A549 (cell line): ENCODE results near the gene TRIAP1. TPM values are rescaled to one million over a fixed set of nuclear protein-coding genes. Genes with fewer than 3 reads are reported as not detected.

Experiments
- ATAC-seq, 2 experiments: fragments of 200-7000 bp in 1 of 2; fragments of >200 bp in 1 of 2; cut with Nextera tagmentation in 1 of 2; cut with Tn5 transposase in 1 of 2; 3 replicates each; pipeline versions ENCODE4 v1.8.0 to v1.9.1; 2018 to 2020; ENCODE audit warnings: mild to moderate bottlenecking in 1 of 2, moderate library complexity in 1 of 2
- CTCF ChIA-PET: fragments of 300-600 bp; sonication (Branson Sonifier 250); formaldehyde crosslinking; extraction: SDS; loops from one replicate; lab custom pipeline; 2021; ENCODE audit warnings: antibody characterized with exemption, inconsistent platforms; lab: Yijun Ruan, JAX
- POLR2A ChIA-PET: fragments of 350-600 bp; formaldehyde crosslinking; extraction: SDS; loops from one replicate; lab custom pipeline; 2021; ENCODE audit warnings: antibody characterized with exemption, inconsistent platforms; lab: Yijun Ruan, JAX
- DNase-seq, 2 experiments: peaks; one replicate each; pipeline versions ENCODE4 v3.0.0 to v3.0.0-alpha.2; 2011 to 2016; ENCODE audit warnings: low read depth in 1 of 2, low spot score in 1 of 2
- FAIRE-seq: peaks from 2 replicates; lab custom pipeline; 2011; peaks lifted over from hg19 to GRCh38; lab: Jason Lieb, UNC
- H3K27ac ChIP-seq, 2 experiments: fragments of >200 bp; sonication (Bioruptor Twin); formaldehyde crosslinking; 3 replicates each; pipeline ENCODE4 v1.5.1; 2016 to 2017
- H3K4me1 ChIP-seq: fragments of >200 bp; sonication (Bioruptor Twin); formaldehyde crosslinking; 3 replicates; pipeline ENCODE4 v1.6.1; 2016
- H3K4me2 ChIP-seq: fragments of >200 bp; sonication (Bioruptor Twin); formaldehyde crosslinking; 3 replicates; pipeline ENCODE4 v1.6.1; 2016
- H3K4me3 ChIP-seq: fragments of >200 bp; sonication (Bioruptor Twin); formaldehyde crosslinking; 3 replicates; pipeline ENCODE4 v1.5.1; 2016
- H3K9me3 ChIP-seq: fragments of >200 bp; sonication (Bioruptor Twin); formaldehyde crosslinking; 3 replicates; pipeline ENCODE4 v1.6.1; 2016
- ATOH8 ChIP-seq: fragments of 250-450 bp; sonication (Bioruptor Pico); IDR thresholded peaks from 2 replicates; pipeline ENCODE4 v1.5.0; 2020; ENCODE audit warnings: low read depth, mild to moderate bottlenecking, moderate library complexity
- BHLHE40 ChIP-seq: IDR thresholded peaks from 2 replicates; pipeline ENCODE4 v1.6.1; 2012; ENCODE audit warnings: low read depth, low read length, inconsistent platforms
- CBX2 ChIP-seq: fragments of 200-600 bp; sonication (generic); IDR thresholded peaks from 2 replicates; pipeline ENCODE4 v1.6.1; 2016; ENCODE audit warnings: low read depth, mild to moderate bottlenecking, borderline replicate concordance
- CEBPB ChIP-seq, 2 experiments: fragments of >200 bp in 1 of 2; sonication (Bioruptor Twin) in 1 of 2; formaldehyde crosslinking in 1 of 2; IDR thresholded peaks; 2 replicates each; pipeline ENCODE4 v1.6.1; 2012 to 2016
- EHMT2 ChIP-seq: fragments of 200-600 bp; sonication (generic); IDR thresholded peaks from 2 replicates; pipeline ENCODE4 v1.6.1; 2016; ENCODE audit warnings: antibody characterized with exemption, low read depth, mild to moderate bottlenecking, moderate library complexity
- FOSB ChIP-seq: fragments of 250-450 bp; sonication (Bioruptor Pico); IDR thresholded peaks from 2 replicates; pipeline ENCODE4 v1.5.0; 2020; ENCODE audit warnings: mild to moderate bottlenecking, moderate library complexity
- FOXS1 ChIP-seq: fragments of 250-450 bp; sonication (Bioruptor Pico); IDR thresholded peaks from 2 replicates; pipeline ENCODE4 v1.5.0; 2020; ENCODE audit warnings: mild to moderate bottlenecking, moderate library complexity
- JUN ChIP-seq, 2 experiments: fragments of >200 bp; sonication (Bioruptor Twin); formaldehyde crosslinking; IDR thresholded peaks; 2 replicates in 1 of 2; 3 replicates in 1 of 2; pipeline ENCODE4 v1.6.1; 2016 to 2017
- MAFK ChIP-seq: fragments of 450-650 bp; IDR thresholded peaks from 2 replicates; pipeline ENCODE4 v1.6.1; 2014; ENCODE audit not compliant: partially characterized antibody
- MAZ ChIP-seq: fragments of 150-350 bp; IDR thresholded peaks from 2 replicates; pipeline ENCODE4 v1.6.1; 2014; ENCODE audit warnings: antibody characterized with exemption, low read depth, low read length, borderline replicate concordance
- NPAS2 ChIP-seq: fragments of 250-450 bp; sonication (Bioruptor Pico); IDR thresholded peaks from 2 replicates; pipeline ENCODE4 v1.8.0; 2022; ENCODE audit warnings: mild to moderate bottlenecking, moderate library complexity, borderline replicate concordance
- NR3C1 ChIP-seq: fragments of >200 bp; sonication (Bioruptor Twin); formaldehyde crosslinking; IDR thresholded peaks from 3 replicates; pipeline ENCODE4 v1.6.1; 2017
- PHF8 ChIP-seq: fragments of 200-600 bp; sonication (generic); IDR thresholded peaks from 2 replicates; pipeline ENCODE4 v1.6.1; 2016; ENCODE audit warnings: low read depth, mild to moderate bottlenecking, antibody characterized with exemption, moderate library complexity, borderline replicate concordance
- RAD21 ChIP-seq, 2 experiments: fragments of >200 bp in 1 of 2; sonication (Bioruptor Twin) in 1 of 2; formaldehyde crosslinking in 1 of 2; IDR thresholded peaks in 1 of 2; conservative IDR thresholded peaks in 1 of 2; 2 replicates in 1 of 2; 3 replicates in 1 of 2; pipeline ENCODE4 v1.6.1; 2012 to 2018; ENCODE audit warnings: inconsistent platforms in 1 of 2
- RCOR1 ChIP-seq: fragments of 150-350 bp; IDR thresholded peaks from 2 replicates; pipeline ENCODE4 v1.6.1; 2014; ENCODE audit warnings: antibody characterized with exemption, low read length, low read depth
- RFX5 ChIP-seq: fragments of 450-650 bp; IDR thresholded peaks from 2 replicates; pipeline ENCODE4 v1.7.1; 2014; ENCODE audit warnings: antibody characterized with exemption, mild to moderate bottlenecking, moderate library complexity
- RNF2 ChIP-seq: fragments of 200-600 bp; sonication (generic); IDR thresholded peaks from 2 replicates; pipeline ENCODE4 v1.6.1; 2016; ENCODE audit warnings: low read depth, mild to moderate bottlenecking, antibody characterized with exemption, moderate library complexity, borderline replicate concordance
- ZSCAN20 ChIP-seq: fragments of 250-450 bp; sonication (Bioruptor Pico); IDR thresholded peaks from 2 replicates; pipeline ENCODE4 v1.8.0; 2022; ENCODE audit warnings: mild to moderate bottlenecking, moderate library complexity
- WGBS: methylation state at CpG from one replicate; pipeline ENCODE4 v1.1.6; 2017; ENCODE audit errors: missing lambda C conversion rate; 5-methylcytosine and 5-hydroxymethylcytosine counted together
- polyA plus RNA-seq, 4 experiments: library from polyadenylated mRNA; depleted of rRNA in 3 of 4; stranded (reverse); fragments of >200 nt; fragmentation: RNase III in 1 of 4; extraction: RNeasy Plus Mini Kit Qiagen cat#74134 plus additional on column Dnase treatment in 1 of 4; gene quantifications; 2 replicates in 3 of 4; 3 replicates in 1 of 4; pipeline ENCODE4 v1.2.3, GENCODE V29; 2011 to 2017
- TF ChIP-seq, protein P1 (sequence below): fragments of 200-600 bp; sonication (generic); IDR thresholded peaks from 2 replicates; pipeline ENCODE4 v1.6.1; 2016; ENCODE audit warnings: antibody characterized with exemption, mild to moderate bottlenecking, moderate library complexity
- TF ChIP-seq, protein P2 (sequence below): IDR thresholded peaks from 2 replicates; pipeline ENCODE4 v1.6.1; 2012; ENCODE audit warnings: low read depth, borderline replicate concordance
- TF ChIP-seq, protein P3 (sequence below): fragments of >200 bp; sonication (Bioruptor Twin); formaldehyde crosslinking; IDR thresholded peaks from 2 replicates; pipeline ENCODE4 v1.6.1; 2016

The TRIAP1 gene
- polyA plus RNA-seq, 2 of the 4 experiments (the other 2 are of a cell fraction): 70.9 to 114 TPM

DNA sequence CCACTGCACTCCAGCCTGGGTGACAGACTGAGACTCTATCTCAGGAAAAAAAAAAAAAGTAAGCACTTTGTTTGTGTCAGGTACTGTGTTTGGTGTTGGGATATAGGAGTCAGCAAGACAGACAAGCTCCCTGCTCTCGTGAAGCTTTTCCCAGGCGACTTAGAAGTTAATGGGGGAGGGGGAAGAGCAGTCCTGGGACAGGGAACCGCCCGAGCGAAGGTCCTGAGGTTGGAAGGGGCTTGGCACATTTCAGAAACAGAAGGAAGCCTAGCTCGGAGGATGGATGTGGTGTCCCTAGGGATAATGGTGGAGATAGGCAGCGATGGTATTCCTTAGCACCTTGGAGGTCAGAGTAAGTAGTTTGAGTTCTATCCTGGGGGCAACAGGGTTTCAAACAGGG lies 16.8 kb downstream of the TRIAP1 start:
- POLR2A ChIA-PET: no interaction called here
- no peak overlapping the region for H3K27ac ChIP-seq
- ATAC-seq (no peak), DNase-seq (no peak), FAIRE-seq (no peak)
- no peak overlapping the region for H3K4me3 ChIP-seq
- no peaks in the 10 kb centered on the region for H3K9me3 ChIP-seq
- CTCF ChIA-PET: interaction anchor here (0.6 to 6.4 kb wide), 31 partner anchors 10 to 265 kb away, joined by 3 to 75 read pairs (median 4); partner anchors contain the start of genes PLA2G1B and SIRT4
- no peak overlapping the region for H3K4me2 ChIP-seq
- H3K4me1 ChIP-seq: no peaks in the 10 kb centered on the region
- no peak for TF ChIP-seq MAFK
- TF ChIP-seq RNF2: no peak
- no peak for TF ChIP-seq NR3C1
- no peak for TF ChIP-seq CBX2
- no peak for TF ChIP-seq EHMT2
- TF ChIP-seq JUN (IDR thresholded peaks at IDR 0.05): no peak
- TF ChIP-seq ZSCAN20 (CRISPR knock-in tag): no peak
- TF ChIP-seq PHF8: no peak
- 75% methylated on average over 7 of the region's 7 CpGs for WGBS

DNA sequence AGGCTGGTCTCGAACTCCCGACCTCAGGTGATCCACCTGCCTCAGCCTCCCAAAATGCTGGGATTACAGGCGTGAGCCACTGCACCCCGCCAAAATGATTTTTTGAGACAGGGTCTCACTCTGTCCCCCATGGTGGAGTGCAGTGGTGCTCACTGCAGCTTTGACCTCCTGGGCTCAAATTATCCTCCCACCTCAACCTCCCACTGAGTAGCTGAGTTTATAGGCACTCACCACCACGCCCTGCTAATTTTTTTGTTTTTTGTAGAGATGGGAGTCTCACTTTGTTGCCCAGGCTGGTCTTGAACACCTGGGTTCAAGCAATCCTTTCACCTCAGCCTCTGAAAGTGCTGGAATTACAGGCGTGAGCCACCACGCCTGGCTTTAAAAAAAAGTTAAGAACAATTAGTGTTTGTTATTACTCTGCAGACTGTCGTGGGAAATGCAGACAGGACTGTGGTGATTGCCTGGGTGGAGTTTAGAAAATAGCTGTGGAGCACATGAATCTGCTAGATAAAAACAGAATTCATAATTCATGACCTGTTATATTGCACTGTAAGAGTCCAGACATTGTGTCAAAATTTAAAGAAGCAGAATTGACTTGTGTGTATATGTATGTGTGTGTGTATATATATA lies 17.5 kb downstream of the TRIAP1 start:
- WGBS: 34% methylated on average over 8 of the region's 8 CpGs
- ATAC-seq: no peak

More for the DNA sequence above, 17.5 kb downstream of the TRIAP1 start:
- DNase-seq (no peak), FAIRE-seq (no peak)
- Histone ChIP-seq H3K4me2 (no peak overlapping the region), H3K27ac (no peak overlapping the region), H3K4me1 (no peaks in the 10 kb centered on the region), H3K4me3 (no peak overlapping the region), H3K9me3 (no peaks in the 10 kb centered on the region)
- POLR2A ChIA-PET: no interaction called here
- TF ChIP-seq BHLHE40 (no peak), NPAS2 (no peak), ATOH8 (CRISPR knock-in tag) (no peak), JUN (IDR thresholded peaks at IDR 0.05) (no peak), RCOR1 (no peak), CEBPB (IDR thresholded peaks at IDR 0.05) (no peak), RNF2 (no peak), RAD21 (conservative IDR thresholded peaks at IDR 0.05 in 1 of 2, IDR thresholded peaks at IDR 0.05 in 1 of 2) (no peak), FOXS1 (no peak), MAZ (no peak), FOSB (no peak), RFX5 (no peak)
- TF ChIP-seq, protein P1, sequence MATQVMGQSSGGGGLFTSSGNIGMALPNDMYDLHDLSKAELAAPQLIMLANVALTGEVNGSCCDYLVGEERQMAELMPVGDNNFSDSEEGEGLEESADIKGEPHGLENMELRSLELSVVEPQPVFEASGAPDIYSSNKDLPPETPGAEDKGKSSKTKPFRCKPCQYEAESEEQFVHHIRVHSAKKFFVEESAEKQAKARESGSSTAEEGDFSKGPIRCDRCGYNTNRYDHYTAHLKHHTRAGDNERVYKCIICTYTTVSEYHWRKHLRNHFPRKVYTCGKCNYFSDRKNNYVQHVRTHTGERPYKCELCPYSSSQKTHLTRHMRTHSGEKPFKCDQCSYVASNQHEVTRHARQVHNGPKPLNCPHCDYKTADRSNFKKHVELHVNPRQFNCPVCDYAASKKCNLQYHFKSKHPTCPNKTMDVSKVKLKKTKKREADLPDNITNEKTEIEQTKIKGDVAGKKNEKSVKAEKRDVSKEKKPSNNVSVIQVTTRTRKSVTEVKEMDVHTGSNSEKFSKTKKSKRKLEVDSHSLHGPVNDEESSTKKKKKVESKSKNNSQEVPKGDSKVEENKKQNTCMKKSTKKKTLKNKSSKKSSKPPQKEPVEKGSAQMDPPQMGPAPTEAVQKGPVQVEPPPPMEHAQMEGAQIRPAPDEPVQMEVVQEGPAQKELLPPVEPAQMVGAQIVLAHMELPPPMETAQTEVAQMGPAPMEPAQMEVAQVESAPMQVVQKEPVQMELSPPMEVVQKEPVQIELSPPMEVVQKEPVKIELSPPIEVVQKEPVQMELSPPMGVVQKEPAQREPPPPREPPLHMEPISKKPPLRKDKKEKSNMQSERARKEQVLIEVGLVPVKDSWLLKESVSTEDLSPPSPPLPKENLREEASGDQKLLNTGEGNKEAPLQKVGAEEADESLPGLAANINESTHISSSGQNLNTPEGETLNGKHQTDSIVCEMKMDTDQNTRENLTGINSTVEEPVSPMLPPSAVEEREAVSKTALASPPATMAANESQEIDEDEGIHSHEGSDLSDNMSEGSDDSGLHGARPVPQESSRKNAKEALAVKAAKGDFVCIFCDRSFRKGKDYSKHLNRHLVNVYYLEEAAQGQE: no peak
- TF ChIP-seq, protein P2, sequence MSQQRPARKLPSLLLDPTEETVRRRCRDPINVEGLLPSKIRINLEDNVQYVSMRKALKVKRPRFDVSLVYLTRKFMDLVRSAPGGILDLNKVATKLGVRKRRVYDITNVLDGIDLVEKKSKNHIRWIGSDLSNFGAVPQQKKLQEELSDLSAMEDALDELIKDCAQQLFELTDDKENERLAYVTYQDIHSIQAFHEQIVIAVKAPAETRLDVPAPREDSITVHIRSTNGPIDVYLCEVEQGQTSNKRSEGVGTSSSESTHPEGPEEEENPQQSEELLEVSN: no peak
- TF ChIP-seq, protein P3, sequence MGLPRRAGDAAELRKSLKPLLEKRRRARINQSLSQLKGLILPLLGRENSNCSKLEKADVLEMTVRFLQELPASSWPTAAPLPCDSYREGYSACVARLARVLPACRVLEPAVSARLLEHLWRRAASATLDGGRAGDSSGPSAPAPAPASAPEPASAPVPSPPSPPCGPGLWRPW: no peak
- CTCF ChIA-PET: interaction anchor here (0.6 to 6.4 kb wide), 18 partner anchors 10 to 264 kb away, joined by 3 to 75 read pairs (median 5); partner anchors contain the start of genes PLA2G1B, PXN and RNU4-2
